Ishikawa (cell line): ENCODE data around the gene CDH13.

Source experiments
- CEBPB ChIP-seq: IDR thresholded peaks from 2 replicates; pipeline ENCODE4 v1.6.1; 2012
- CREB1 ChIP-seq: IDR thresholded peaks from 2 replicates; pipeline ENCODE4 v1.6.1; 2012; ENCODE audit warnings: low read depth
- EGR1 ChIP-seq: IDR thresholded peaks from 2 replicates; pipeline ENCODE4 v1.6.1; 2012
- EP300 ChIP-seq: IDR thresholded peaks from 2 replicates; pipeline ENCODE4 v1.6.1; 2012; ENCODE audit warnings: borderline replicate concordance
- MAX ChIP-seq: IDR thresholded peaks from 2 replicates; pipeline ENCODE4 v1.6.1; 2012
- NFIC ChIP-seq: IDR thresholded peaks from 2 replicates; pipeline ENCODE4 v1.6.1; 2012
- RAD21 ChIP-seq: IDR thresholded peaks from 2 replicates; pipeline ENCODE4 v1.6.1; 2012; ENCODE audit warnings: low read depth
- REST ChIP-seq: IDR thresholded peaks from 2 replicates; pipeline ENCODE4 v1.6.1; 2012; ENCODE audit warnings: low read depth, mild to moderate bottlenecking
- TAF1 ChIP-seq: IDR thresholded peaks from 2 replicates; pipeline ENCODE4 v1.6.1; 2012; ENCODE audit warnings: low read depth, mild to moderate bottlenecking
- TEAD4 ChIP-seq: IDR thresholded peaks from 2 replicates; pipeline ENCODE4 v1.6.1; 2012
- YY1 ChIP-seq: IDR thresholded peaks from 2 replicates; pipeline ENCODE4 v1.6.1; 2012; ENCODE audit warnings: low read depth

GRCh38 chr16:83402160-83402814, 775.5 kb downstream of the CDH13 start:
- no peak for TF ChIP-seq CREB1
- TF ChIP-seq TEAD4, result no peak
- no peak for TF ChIP-seq EP300
- TF ChIP-seq CEBPB, result no peak
- no peak for TF ChIP-seq REST
- TF ChIP-seq MAX, result no peak
- TF ChIP-seq TAF1, result no peak
- no peak for TF ChIP-seq RAD21
- TF ChIP-seq YY1, result no peak
- no peak for TF ChIP-seq NFIC
- TF ChIP-seq EGR1, result no peak
